PC-3 (cell line): ENCODE measurements around the gene AGR3.

Experiments used
- CTCF ChIP-seq: fragments of 300-600 bp; sonication (generic); conservative IDR thresholded peaks from 2 replicates; pipeline ENCODE4 v1.5.1; 2017; ENCODE audit warnings: antibody characterized with exemption, low read depth, mild to moderate bottlenecking, low read length
- EZH2 ChIP-seq: fragments of 300-600 bp; sonication (generic); IDR thresholded peaks from one replicate; pipeline ENCODE4 v1.6.1; 2017; ENCODE audit warnings: antibody characterized with exemption, mild to moderate bottlenecking, low read length; ENCODE audit not compliant: unreplicated experiment

DNA sequence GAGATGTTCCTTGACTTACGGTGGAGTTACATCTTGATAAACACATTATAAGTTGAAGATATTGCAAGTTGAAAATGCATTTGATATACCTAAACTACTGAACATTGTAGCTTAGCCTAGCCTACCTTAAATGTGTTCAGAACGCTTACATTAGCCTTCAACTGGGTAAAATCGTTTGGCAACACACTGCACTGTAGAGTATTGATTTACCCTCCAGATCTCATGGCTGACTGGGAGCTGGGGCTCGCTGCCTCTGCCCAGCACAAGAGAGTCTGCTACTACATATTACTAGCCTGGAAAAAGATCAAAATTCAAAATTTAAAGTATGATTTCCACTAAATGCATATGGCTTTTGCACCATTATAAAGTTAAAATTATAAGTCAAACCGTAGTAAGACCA is 7.5 kb upstream of the AGR3 start:
- no peak for TF ChIP-seq CTCF
- TF ChIP-seq EZH2 = no peak
